B cell (primary cell): ENCODE data around the gene SHROOM2. TPM values are rescaled to one million over a fixed set of nuclear protein-coding genes. Genes with fewer than 3 reads are reported as not detected.

Source experiments
- ATAC-seq: fragments of 200-7000 bp; cut with Tn5 transposase; one replicate; pipeline ENCODE4 v1.10.0; 2021; ENCODE audit warnings: low read depth, mild to moderate bottlenecking, moderate number of reproducible peaks, moderate library complexity
- CTCF ChIA-PET: fragments of 350-600 bp; sonication (Branson Sonifier 250); formaldehyde crosslinking; loops from one replicate; lab custom pipeline; 2021; ENCODE audit warnings: antibody characterized with exemption, inconsistent platforms; lab: Charles Lee
- POLR2A ChIA-PET: fragments of 350-600 bp; sonication (Branson Sonifier 250); formaldehyde crosslinking; loops from one replicate; lab custom pipeline; 2021; ENCODE audit warnings: antibody characterized with exemption; lab: Charles Lee
- DNase-seq: peaks from one replicate; pipeline ENCODE4 v3.0.0; 2013
- H2AFZ ChIP-seq: 2 replicates; pipeline ENCODE4 v1.6.1; 2012; ENCODE audit warnings: mild to moderate bottlenecking, low read depth, low read length; ENCODE audit not compliant: insufficient read depth, poor library complexity, severe bottlenecking
- H3K27ac ChIP-seq, 2 donors: 1 replicate in 1 of 2; 2 replicates in 1 of 2; pipeline ENCODE4 v1.5.1; 2012 to 2013; ENCODE audit warnings: low read length in 2 of 2, mild to moderate bottlenecking in 2 of 2, moderate library complexity in 1 of 2
- H3K27me3 ChIP-seq, 4 experiments: fragments of 200-600 bp in 1 of 4; sonication (generic) in 1 of 4; replicated peaks in 1 of 4; 1 replicate in 2 of 4; 2 replicates in 2 of 4; pipeline versions ENCODE4 v1.6.1 to v1.7.0; 2013 to 2016; ENCODE audit warnings: low read length in 3 of 4, mild to moderate bottlenecking in 2 of 4, mixed read lengths in 1 of 4, moderate library complexity in 1 of 4; ENCODE audit not compliant: insufficient read depth in 4 of 4, control insufficient read depth in 3 of 4; ENCODE audit errors: control extremely low read depth in 1 of 4
- H3K36me3 ChIP-seq, 2 experiments: replicated peaks in 1 of 2; 1 replicate in 1 of 2; 2 replicates in 1 of 2; pipeline versions ENCODE4 v1.6.1 to v1.7.1; 2013; ENCODE audit warnings: low read length in 1 of 2; ENCODE audit not compliant: insufficient read depth in 2 of 2, control insufficient read depth in 1 of 2; ENCODE audit errors: control extremely low read depth in 1 of 2, extremely low read depth in 1 of 2
- H3K4me1 ChIP-seq, 2 donors: fragments of 200-600 bp in 1 of 2; sonication (generic) in 1 of 2; 1 replicate in 1 of 2; 2 replicates in 1 of 2; pipeline versions ENCODE4 v1.5.1 to v1.6.1; 2013 to 2017; ENCODE audit warnings: low read length in 2 of 2; ENCODE audit not compliant: control insufficient read depth in 2 of 2, insufficient read depth in 2 of 2
- H3K4me2 ChIP-seq: replicated peaks from 2 replicates; pipeline ENCODE3; 2012; ENCODE audit warnings: mild to moderate bottlenecking, low read depth, low read length; ENCODE audit not compliant: poor library complexity, severe bottlenecking
- H3K4me3 ChIP-seq, 5 experiments: fragments of 200-600 bp in 1 of 5; sonication (generic) in 1 of 5; 1 replicate in 3 of 5; 2 replicates in 2 of 5; pipeline versions ENCODE4 v1.5.1 to v1.7.0; 2011 to 2016; ENCODE audit warnings: low read length in 4 of 5, mild to moderate bottlenecking in 4 of 5, low read depth in 2 of 5, control low read depth in 1 of 5, moderate library complexity in 1 of 5; ENCODE audit not compliant: insufficient read depth in 1 of 5; ENCODE audit errors: control extremely low read depth in 1 of 5, extremely low read depth in 1 of 5
- H3K79me2 ChIP-seq: fragments of 200-600 bp; sonication (generic); one replicate; pipeline ENCODE4 v1.6.0; 2016; ENCODE audit warnings: low read length; ENCODE audit not compliant: control insufficient read depth, insufficient read depth
- H3K9ac ChIP-seq: fragments of 200-600 bp; sonication (generic); 2 replicates; pipeline ENCODE4 v1.6.1; 2017; ENCODE audit warnings: mild to moderate bottlenecking, low read length, moderate library complexity
- H3K9me3 ChIP-seq, 3 donors: one replicate each; pipeline versions ENCODE4 v1.6.1 to v1.7.1; 2013; ENCODE audit warnings: low read length in 2 of 3; ENCODE audit not compliant: control insufficient read depth in 2 of 3, insufficient read depth in 1 of 3; ENCODE audit errors: control extremely low read depth in 1 of 3
- H4K20me1 ChIP-seq: 2 replicates; pipeline ENCODE4 v1.6.0; 2012; ENCODE audit warnings: mild to moderate bottlenecking, low read length; ENCODE audit not compliant: insufficient read depth, control insufficient read depth, poor library complexity, severe bottlenecking
- H3K27ac Mint-ChIP-seq: one replicate; pipeline ENCODE4 v1.8.0; 2021; ENCODE audit warnings: mixed read lengths
- H3K27me3 Mint-ChIP-seq: one replicate; pipeline ENCODE4 v1.8.0; 2021; ENCODE audit warnings: mixed read lengths
- H3K4me1 Mint-ChIP-seq: one replicate; pipeline ENCODE4 v1.8.0; 2021; ENCODE audit warnings: mixed read lengths
- H3K4me3 Mint-ChIP-seq: one replicate; pipeline ENCODE4 v1.8.0; 2021; ENCODE audit warnings: mixed read lengths
- H3K9me3 Mint-ChIP-seq: one replicate; pipeline ENCODE4 v1.8.0; 2022; ENCODE audit warnings: mixed read lengths; ENCODE audit not compliant: insufficient read depth
- EZH2 ChIP-seq: IDR thresholded peaks from 2 replicates; pipeline ENCODE4 v1.6.1; 2012; ENCODE audit warnings: borderline replicate concordance, low read depth, mild to moderate bottlenecking, moderate library complexity, low read length; ENCODE audit not compliant: insufficient read depth, poor library complexity, severe bottlenecking
- WGBS: methylation state at CpG from one replicate; pipeline ENCODE4 v1.1.5; 2013; ENCODE audit warnings: missing lambda C conversion rate; ENCODE audit not compliant: insufficient coverage; 5-methylcytosine and 5-hydroxymethylcytosine counted together
- intact Hi-C: fragments of 100-400 bp; cut with micrococcal nuclease; formaldehyde crosslinking; loops from one replicate; pipeline ENCODE4 v1.10.0; 2022
- polyA plus RNA-seq: library from polyadenylated mRNA; depleted of rRNA; stranded (reverse); fragments of >200 nt; gene quantifications from 2 replicates; pipeline ENCODE4 v1.2.3, GENCODE V29; 2012
- total RNA-seq, 2 donors: library from RNA; stranded (reverse); fragments of 120-200 nt in 1 of 2; gene quantifications; 1 replicate in 1 of 2; 2 replicates in 1 of 2; pipeline versions ENCODE4 v1.2.3 to v1.2.4, GENCODE V29; 2013 to 2022
- TF ChIP-seq, protein P1 (sequence below): fragments of 200-600 bp; IDR thresholded peaks from one replicate; pipeline ENCODE4 v1.8.0; 2022; ENCODE audit warnings: antibody characterized with exemption, mild to moderate bottlenecking

The SHROOM2 gene
- total and polyA plus RNA-seq, 2 donors (not counting 1 experiment from before 2014, with no cell fraction given): not detected

DNA sequence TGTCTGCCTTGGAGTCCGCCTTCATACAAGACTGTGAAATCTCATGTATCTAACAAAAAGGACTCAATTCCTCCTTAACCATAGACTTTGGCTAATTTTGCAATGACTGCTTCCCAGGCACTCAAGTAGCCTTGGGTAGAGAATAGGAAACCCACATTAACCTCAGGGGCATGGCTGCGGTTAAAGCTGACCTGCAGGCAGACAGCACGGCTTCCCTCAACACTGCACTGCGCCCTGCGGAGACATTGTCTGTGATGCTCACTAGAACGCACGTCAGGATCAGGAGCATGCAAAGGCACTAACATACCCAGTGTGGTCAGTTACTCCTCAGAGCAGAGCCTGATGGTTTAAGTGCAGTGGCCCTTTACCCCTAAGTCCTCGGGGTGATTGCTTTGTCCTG, 10.3 kb upstream of the SHROOM2 start:
- DNase-seq (no peak), ATAC-seq (no peak)
- H3K4me1 Mint-ChIP-seq: no peaks in the 10 kb centered on the region
- Histone ChIP-seq H3K79me2 (no peaks in the 10 kb centered on the region), H3K4me3 (no peak overlapping the region), H4K20me1 (no peaks in the 10 kb centered on the region), H3K4me2 (no peak overlapping the region), H3K27ac (no peak overlapping the region), H3K9me3 (no peaks in the 10 kb centered on the region), H3K9ac (no peak overlapping the region), H2AFZ (no peak overlapping the region), H3K4me1 (no peaks in the 10 kb centered on the region), H3K27me3 (peaks cover 0 to 5% (median 0%) of the 10 kb centered on the region in 4 experiments), H3K36me3 (no peaks in the 10 kb centered on the region)
- H3K4me3 Mint-ChIP-seq: no peak overlapping the region
- H3K27me3 Mint-ChIP-seq: peaks cover 7% of the 10 kb centered on the region
- WGBS: 0% methylated on average over 3 of the region's 8 CpGs
- no peak overlapping the region for H3K27ac Mint-ChIP-seq
- POLR2A ChIA-PET: no interaction called here
- H3K9me3 Mint-ChIP-seq: no peaks in the 10 kb centered on the region
- TF ChIP-seq EZH2: no peak
- TF ChIP-seq, protein P1, sequence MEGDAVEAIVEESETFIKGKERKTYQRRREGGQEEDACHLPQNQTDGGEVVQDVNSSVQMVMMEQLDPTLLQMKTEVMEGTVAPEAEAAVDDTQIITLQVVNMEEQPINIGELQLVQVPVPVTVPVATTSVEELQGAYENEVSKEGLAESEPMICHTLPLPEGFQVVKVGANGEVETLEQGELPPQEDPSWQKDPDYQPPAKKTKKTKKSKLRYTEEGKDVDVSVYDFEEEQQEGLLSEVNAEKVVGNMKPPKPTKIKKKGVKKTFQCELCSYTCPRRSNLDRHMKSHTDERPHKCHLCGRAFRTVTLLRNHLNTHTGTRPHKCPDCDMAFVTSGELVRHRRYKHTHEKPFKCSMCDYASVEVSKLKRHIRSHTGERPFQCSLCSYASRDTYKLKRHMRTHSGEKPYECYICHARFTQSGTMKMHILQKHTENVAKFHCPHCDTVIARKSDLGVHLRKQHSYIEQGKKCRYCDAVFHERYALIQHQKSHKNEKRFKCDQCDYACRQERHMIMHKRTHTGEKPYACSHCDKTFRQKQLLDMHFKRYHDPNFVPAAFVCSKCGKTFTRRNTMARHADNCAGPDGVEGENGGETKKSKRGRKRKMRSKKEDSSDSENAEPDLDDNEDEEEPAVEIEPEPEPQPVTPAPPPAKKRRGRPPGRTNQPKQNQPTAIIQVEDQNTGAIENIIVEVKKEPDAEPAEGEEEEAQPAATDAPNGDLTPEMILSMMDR: no peak
- CTCF ChIA-PET: no interaction called here
- intact Hi-C loops: no loop called here

DNA sequence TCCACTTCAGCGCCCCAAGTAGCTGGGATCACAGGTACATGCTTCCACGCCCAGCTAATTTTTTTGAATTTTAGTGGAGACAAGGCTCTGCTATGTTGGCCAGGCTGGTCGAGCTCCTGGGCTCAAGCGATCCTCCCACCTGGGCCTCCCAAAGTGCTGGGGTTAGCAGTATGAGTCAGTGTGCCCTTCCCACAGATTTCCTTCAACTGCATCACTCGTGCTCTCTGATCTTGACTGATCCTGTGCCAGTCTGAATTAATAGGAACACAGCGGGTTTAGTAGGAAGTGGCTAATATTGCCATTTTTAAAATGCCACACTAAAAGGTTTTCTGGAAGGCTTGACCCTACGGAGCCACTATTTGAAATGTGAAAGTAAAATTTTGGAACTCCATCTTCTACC, 4.3 kb upstream of the SHROOM2 start:
- no peak for TF ChIP-seq EZH2
- TF ChIP-seq, protein P1: no peak
- 89% methylated on average over 3 of the region's 7 CpGs for WGBS
- H3K27me3 Mint-ChIP-seq: peaks cover 9% of the 10 kb centered on the region
- Histone ChIP-seq H3K27ac (no peak overlapping the region), H3K27me3 (peaks cover 0 to 9% (median under 1%) of the 10 kb centered on the region in 4 experiments), H2AFZ (no peak overlapping the region), H3K4me1 (peaks cover 0 to 2% of the 10 kb centered on the region in 2 donors), H3K9me3 (peaks cover 0 to 3% (median 0%) of the 10 kb centered on the region in 3 donors), H3K4me2 (no peak overlapping the region), H4K20me1 (no peaks in the 10 kb centered on the region), H3K36me3 (no peaks in the 10 kb centered on the region), H3K79me2 (no peaks in the 10 kb centered on the region), H3K9ac (no peak overlapping the region), H3K4me3 (no peak overlapping the region)
- CTCF ChIA-PET: no interaction called here
- H3K27ac Mint-ChIP-seq: no peak overlapping the region
- H3K9me3 Mint-ChIP-seq: no peaks in the 10 kb centered on the region
- ATAC-seq: no peak
- intact Hi-C loops: no loop called here
- no peaks in the 10 kb centered on the region for H3K4me1 Mint-ChIP-seq
- no peak overlapping the region for H3K4me3 Mint-ChIP-seq
- DNase-seq: no peak
- POLR2A ChIA-PET: interaction anchor here (0.6 kb wide), 1 partner anchor 11 kb away, joined by 5 read pairs; no protein-coding TSS in a partner anchor
